22Rv1 (cell line): ENCODE results near the gene RRP36.

Source experiments
- CTCF ChIP-seq: fragments of 450-650 bp; IDR thresholded peaks from 2 replicates; pipeline ENCODE4 v1.5.1; 2017; ENCODE audit warnings: mild to moderate bottlenecking
- ZFX ChIP-seq: fragments of 450-650 bp; IDR thresholded peaks from 2 replicates; pipeline ENCODE4 v1.6.1; 2017; ENCODE audit warnings: antibody characterized with exemption, borderline replicate concordance

- TF ChIP-seq CTCF, result no peak
- peak; percentile 55; the same call in 1 of the 2 replicates for TF ChIP-seq ZFX
Measured at GRCh38 chr6:42978839-42979522, 42.4 kb upstream of the RRP36 start, which contains the start of gene PEX6.
